ENCODE measurements around the gene DIP2A. TPM values are rescaled to one million over a fixed set of nuclear protein-coding genes. Genes with fewer than 3 reads are reported as not detected.

DIP2A gene
- total and polyA plus RNA-seq, 9 donors = 20.5 to 40.3 (median 32.0) TPM

DNA sequence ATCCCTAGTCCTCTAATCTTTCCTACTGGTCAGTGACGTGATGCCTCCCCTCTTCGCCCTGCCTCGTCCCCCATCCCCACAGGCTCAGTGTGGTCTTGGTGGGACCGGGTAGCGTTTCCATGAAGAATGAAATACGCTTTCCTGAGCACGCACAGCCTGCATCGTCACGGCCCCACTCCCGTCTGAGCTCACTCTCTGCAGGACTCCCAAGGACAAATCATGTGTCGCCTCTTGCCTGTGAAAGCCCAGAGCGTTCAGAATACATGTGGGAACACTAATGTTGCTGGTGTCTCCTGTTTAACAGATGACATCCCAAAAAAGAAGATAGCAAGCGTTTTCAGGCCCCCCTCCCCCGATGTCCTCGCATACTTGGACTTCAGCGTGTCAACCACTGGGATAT, 97.0 kb downstream of the DIP2A start:
- H3K9me3 ChIP-seq = no peaks in the 10 kb centered on the region
- H3K36me3 ChIP-seq = no peaks in the 10 kb centered on the region
- intact Hi-C loops (cut with DNase I) = no loop called here
- no peak overlapping the region for H3K4me3 ChIP-seq
- 92 to 95% (median 95%) methylated on average over 16 of the region's 16 CpGs for WGBS, 3 donors
- H3K27me3 ChIP-seq = no peaks in the 10 kb centered on the region
- TF ChIP-seq POLR2A (IDR thresholded peaks at IDR 0.05) (no peak), EP300 (IDR thresholded peaks at IDR 0.05) (no peak)
- TF ChIP-seq, protein P1, sequence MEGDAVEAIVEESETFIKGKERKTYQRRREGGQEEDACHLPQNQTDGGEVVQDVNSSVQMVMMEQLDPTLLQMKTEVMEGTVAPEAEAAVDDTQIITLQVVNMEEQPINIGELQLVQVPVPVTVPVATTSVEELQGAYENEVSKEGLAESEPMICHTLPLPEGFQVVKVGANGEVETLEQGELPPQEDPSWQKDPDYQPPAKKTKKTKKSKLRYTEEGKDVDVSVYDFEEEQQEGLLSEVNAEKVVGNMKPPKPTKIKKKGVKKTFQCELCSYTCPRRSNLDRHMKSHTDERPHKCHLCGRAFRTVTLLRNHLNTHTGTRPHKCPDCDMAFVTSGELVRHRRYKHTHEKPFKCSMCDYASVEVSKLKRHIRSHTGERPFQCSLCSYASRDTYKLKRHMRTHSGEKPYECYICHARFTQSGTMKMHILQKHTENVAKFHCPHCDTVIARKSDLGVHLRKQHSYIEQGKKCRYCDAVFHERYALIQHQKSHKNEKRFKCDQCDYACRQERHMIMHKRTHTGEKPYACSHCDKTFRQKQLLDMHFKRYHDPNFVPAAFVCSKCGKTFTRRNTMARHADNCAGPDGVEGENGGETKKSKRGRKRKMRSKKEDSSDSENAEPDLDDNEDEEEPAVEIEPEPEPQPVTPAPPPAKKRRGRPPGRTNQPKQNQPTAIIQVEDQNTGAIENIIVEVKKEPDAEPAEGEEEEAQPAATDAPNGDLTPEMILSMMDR (IDR thresholded peaks at IDR 0.05) = no peak
- H3K27ac ChIP-seq = no peak overlapping the region
- peaks cover 14% of the 10 kb centered on the region for H3K4me1 ChIP-seq (ENCODE audit: insufficient read depth)
- no peak for DNase-seq

DNA sequence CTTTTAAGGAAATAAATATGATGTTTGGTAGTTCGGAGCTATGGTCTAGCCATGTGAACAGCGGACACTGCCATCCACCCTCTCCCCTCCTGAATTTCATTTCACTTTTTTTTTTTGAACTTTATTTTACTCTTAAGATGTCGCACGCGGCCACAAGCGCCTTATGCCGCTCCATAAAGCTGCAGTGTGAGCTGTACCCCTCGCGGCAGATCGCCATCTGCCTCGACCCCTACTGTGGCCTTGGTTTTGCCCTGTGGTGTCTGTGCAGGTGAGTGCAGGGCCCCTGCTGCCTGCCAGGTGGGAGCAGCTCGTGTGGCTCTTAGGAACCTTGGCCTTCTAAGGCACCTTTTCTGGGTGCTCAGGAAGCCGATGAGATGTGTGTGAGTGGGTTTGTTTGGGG, 98.1 kb downstream of the DIP2A start:
- WGBS, 3 donors = 94 to 95% (median 94%) methylated on average over 13 of the region's 13 CpGs
- TF ChIP-seq EP300 (IDR thresholded peaks at IDR 0.05) (no peak), POLR2A (IDR thresholded peaks at IDR 0.05) (no peak)
- TF ChIP-seq, protein P1 (IDR thresholded peaks at IDR 0.05) = no peak
- Histone ChIP-seq H3K9me3 (no peaks in the 10 kb centered on the region), H3K27me3 (no peaks in the 10 kb centered on the region), H3K4me1 (ENCODE audit: insufficient read depth) (peaks cover 16% of the 10 kb centered on the region), H3K36me3 (no peaks in the 10 kb centered on the region), H3K4me3 (no peak overlapping the region), H3K27ac (no peak overlapping the region)
- intact Hi-C loops (cut with DNase I) = no loop called here
- DNase-seq = no peak

DNA sequence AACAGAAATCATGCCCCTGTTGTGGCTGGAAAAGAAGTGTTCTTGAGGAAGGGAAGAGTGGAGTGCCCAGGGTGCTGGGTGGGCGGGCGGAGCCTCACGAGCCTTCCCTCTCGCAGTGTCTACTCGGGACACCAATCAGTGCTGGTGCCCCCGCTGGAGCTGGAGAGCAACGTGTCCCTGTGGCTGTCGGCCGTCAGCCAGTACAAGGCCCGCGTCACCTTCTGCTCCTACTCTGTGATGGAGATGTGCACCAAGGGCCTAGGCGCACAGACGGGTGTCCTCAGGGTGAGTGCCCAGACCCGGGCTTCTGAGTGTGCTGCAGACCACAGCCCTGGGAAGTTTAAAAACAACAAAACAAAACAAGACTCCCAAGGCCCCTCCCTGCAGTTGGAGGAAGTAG, 98.8 kb downstream of the DIP2A start:
- WGBS, 3 donors = 79 to 83% (median 80%) methylated on average over 14 of the region's 14 CpGs
- intact Hi-C loops (cut with DNase I) = no loop called here
- Histone ChIP-seq H3K4me3 (no peak overlapping the region), H3K9me3 (no peaks in the 10 kb centered on the region), H3K4me1 (ENCODE audit: insufficient read depth) (peaks cover 16% of the 10 kb centered on the region), H3K27ac (no peak overlapping the region), H3K27me3 (no peaks in the 10 kb centered on the region), H3K36me3 (no peaks in the 10 kb centered on the region)
- no peak for DNase-seq
- no peak for TF ChIP-seq POLR2A (IDR thresholded peaks at IDR 0.05)
- TF ChIP-seq, protein P1 (IDR thresholded peaks at IDR 0.05) = no peak
- no peak for TF ChIP-seq EP300 (IDR thresholded peaks at IDR 0.05)

DNA sequence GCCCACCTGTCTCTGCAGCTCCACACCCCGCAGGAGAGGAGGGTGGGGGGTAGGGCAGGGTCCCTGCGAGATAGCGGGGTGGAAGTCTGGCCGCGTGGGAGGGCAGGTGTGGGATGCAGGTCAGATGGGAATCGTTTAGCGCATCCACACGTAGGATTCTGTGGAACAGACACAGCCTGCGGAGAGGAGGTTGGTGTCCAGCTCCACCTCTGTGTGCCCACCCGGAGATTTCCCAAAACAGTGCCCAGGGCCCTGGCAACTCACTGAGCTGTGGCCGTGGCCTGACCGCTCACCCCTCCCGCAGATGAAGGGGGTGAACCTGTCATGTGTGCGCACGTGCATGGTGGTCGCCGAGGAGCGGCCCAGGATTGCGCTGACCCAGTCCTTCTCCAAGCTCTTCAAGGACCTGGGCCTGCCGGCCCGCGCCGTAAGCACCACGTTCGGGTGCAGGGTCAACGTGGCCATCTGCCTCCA, 99.3 kb downstream of the DIP2A start:
- H3K4me1 ChIP-seq (ENCODE audit: insufficient read depth) = peaks cover 16% of the 10 kb centered on the region
- no peak for TF ChIP-seq POLR2A (IDR thresholded peaks at IDR 0.05)
- TF ChIP-seq, protein P1 (IDR thresholded peaks at IDR 0.05) = no peak
- no peak for TF ChIP-seq EP300 (IDR thresholded peaks at IDR 0.05)
- intact Hi-C loops (cut with DNase I) = no loop called here
- WGBS, 3 donors = 80 to 88% (median 84%) methylated on average over 23 to 26 of the region's 26 CpGs
- no peaks in the 10 kb centered on the region for H3K9me3 ChIP-seq
- H3K4me3 ChIP-seq = no peak overlapping the region
- peak overlapping the region in 1 of 2 donors; percentile 54 for H3K27ac ChIP-seq
- H3K27me3 ChIP-seq = no peaks in the 10 kb centered on the region
- H3K36me3 ChIP-seq = no peaks in the 10 kb centered on the region
- DNase-seq = no peak

All from ovary (tissue), 9 donors.